Breast epithelium (tissue), 3 donors: ENCODE measurements around the gene CASZ1.

Experiments
- POLR2A ChIP-seq: fragments of 450-650 bp; IDR thresholded peaks from one replicate; pipeline ENCODE4 v1.6.1; 2016; ENCODE audit warnings: antibody characterized with exemption, mild to moderate bottlenecking, moderate library complexity
- POLR2AphosphoS5 ChIP-seq, 3 donors: sonication (generic); formaldehyde crosslinking; IDR thresholded peaks; one replicate each; pipeline ENCODE4 v1.6.1; 2017; ENCODE audit warnings: antibody characterized with exemption in 3 of 3
- TF ChIP-seq, protein P1 (sequence below), 3 donors: fragments of 450-650 bp; IDR thresholded peaks; one replicate each; pipeline ENCODE4 v1.5.1; 2016 to 2017; ENCODE audit warnings: antibody characterized with exemption in 3 of 3, mild to moderate bottlenecking in 3 of 3, moderate library complexity in 3 of 3

DNA sequence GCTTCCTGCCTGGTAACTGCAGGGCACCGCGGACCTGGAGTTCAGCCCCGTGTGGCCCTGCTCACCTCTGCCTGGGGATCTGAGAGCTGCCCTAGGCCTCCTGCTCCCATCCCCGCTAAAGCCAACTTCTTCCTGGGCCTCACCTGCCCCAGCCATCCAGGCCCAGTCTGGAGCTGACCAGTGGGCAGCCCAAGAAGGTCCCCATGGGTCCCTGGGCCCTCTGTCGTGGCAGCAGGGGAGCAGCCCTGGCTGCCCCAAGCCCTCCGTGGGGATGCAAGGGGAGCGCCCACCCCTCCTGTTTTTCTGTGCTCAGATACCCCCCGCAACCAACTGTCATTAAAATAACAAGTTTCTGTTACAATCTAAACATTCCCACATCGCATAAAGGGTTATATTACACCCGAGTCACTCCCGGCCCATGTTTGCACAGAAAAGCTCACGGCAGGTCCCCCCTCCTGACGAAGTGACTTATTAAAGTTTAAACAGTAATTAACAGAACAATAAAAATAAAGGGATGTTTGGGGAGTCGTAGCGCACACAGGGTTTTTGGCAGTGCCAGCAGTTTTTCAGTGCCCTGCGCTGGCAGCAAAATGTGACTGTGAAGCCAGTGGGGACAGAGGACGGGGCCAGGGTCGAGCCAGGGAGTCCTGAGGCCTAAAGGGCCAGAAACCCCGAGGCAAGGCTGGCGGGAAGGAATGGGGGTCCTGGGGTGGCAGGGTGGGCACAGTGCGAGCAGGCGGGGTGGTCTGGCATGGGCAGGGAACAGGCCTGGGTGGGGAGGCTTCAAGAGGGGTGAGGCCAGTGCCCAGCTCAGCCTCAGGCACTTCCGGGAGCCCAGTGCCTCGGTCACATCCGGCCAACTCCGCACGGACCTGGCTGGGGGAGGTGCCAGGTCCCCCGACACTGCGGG, 121.5 kb downstream of the CASZ1 start:
- TF ChIP-seq POLR2A = no peak
- TF ChIP-seq, protein P1, sequence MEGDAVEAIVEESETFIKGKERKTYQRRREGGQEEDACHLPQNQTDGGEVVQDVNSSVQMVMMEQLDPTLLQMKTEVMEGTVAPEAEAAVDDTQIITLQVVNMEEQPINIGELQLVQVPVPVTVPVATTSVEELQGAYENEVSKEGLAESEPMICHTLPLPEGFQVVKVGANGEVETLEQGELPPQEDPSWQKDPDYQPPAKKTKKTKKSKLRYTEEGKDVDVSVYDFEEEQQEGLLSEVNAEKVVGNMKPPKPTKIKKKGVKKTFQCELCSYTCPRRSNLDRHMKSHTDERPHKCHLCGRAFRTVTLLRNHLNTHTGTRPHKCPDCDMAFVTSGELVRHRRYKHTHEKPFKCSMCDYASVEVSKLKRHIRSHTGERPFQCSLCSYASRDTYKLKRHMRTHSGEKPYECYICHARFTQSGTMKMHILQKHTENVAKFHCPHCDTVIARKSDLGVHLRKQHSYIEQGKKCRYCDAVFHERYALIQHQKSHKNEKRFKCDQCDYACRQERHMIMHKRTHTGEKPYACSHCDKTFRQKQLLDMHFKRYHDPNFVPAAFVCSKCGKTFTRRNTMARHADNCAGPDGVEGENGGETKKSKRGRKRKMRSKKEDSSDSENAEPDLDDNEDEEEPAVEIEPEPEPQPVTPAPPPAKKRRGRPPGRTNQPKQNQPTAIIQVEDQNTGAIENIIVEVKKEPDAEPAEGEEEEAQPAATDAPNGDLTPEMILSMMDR (IDR thresholded peaks at IDR 0.05) = no peak
- TF ChIP-seq POLR2AphosphoS5 (IDR thresholded peaks at IDR 0.05) = no peak
